GM13977 (cell line): Measurements from ENCODE around the gene ZNF418.

Source experiments
- DNase-seq: peaks from one replicate; pipeline ENCODE4 v3.0.0; 2012; ENCODE audit warnings: low spot score
- in situ Hi-C: fragments of 300-500 bp; cut with MboI; formaldehyde crosslinking; loops from one replicate; pipeline ENCODE4 v1.12.0; 2022; ENCODE audit warnings: low sequenced_read_pairs, low pct_unique_long_range_greater_than_20kb, mixed read lengths, inconsistent platforms; ENCODE audit not compliant: unreplicated experiment
- TF ChIP-seq, protein P1 (sequence below): IDR thresholded peaks from 2 replicates; pipeline ENCODE4 v1.5.1; 2012; ENCODE audit warnings: mild to moderate bottlenecking, control low read depth; ENCODE audit not compliant: insufficient read depth; ENCODE audit errors: extremely low read depth, missing control alignments

The ZNF418 gene

DNA sequence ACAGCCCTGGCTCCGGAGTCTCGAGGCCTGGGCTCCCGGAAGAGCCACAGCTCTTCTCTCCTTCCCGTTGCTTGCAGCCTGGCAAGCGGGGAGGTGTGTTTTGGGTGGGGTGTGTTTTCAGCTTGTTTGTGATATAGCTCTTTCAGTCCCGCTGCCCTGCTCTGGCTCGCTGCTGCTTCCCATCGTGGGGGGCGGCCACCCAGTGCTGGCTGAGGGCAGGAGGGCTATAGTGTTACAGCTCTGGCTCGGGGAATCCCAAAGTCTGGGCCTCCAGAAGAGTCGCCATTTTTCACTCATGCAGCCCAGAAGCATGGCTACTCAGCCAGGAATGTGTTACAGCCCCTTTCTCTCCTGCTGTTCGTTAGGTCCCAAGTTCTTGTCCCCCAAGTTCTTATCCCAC lies 14.5 kb upstream of the ZNF418 start:
- in situ Hi-C loops: no loop called here
- no peak for DNase-seq
- TF ChIP-seq, protein P1, sequence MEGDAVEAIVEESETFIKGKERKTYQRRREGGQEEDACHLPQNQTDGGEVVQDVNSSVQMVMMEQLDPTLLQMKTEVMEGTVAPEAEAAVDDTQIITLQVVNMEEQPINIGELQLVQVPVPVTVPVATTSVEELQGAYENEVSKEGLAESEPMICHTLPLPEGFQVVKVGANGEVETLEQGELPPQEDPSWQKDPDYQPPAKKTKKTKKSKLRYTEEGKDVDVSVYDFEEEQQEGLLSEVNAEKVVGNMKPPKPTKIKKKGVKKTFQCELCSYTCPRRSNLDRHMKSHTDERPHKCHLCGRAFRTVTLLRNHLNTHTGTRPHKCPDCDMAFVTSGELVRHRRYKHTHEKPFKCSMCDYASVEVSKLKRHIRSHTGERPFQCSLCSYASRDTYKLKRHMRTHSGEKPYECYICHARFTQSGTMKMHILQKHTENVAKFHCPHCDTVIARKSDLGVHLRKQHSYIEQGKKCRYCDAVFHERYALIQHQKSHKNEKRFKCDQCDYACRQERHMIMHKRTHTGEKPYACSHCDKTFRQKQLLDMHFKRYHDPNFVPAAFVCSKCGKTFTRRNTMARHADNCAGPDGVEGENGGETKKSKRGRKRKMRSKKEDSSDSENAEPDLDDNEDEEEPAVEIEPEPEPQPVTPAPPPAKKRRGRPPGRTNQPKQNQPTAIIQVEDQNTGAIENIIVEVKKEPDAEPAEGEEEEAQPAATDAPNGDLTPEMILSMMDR: no peak

DNA sequence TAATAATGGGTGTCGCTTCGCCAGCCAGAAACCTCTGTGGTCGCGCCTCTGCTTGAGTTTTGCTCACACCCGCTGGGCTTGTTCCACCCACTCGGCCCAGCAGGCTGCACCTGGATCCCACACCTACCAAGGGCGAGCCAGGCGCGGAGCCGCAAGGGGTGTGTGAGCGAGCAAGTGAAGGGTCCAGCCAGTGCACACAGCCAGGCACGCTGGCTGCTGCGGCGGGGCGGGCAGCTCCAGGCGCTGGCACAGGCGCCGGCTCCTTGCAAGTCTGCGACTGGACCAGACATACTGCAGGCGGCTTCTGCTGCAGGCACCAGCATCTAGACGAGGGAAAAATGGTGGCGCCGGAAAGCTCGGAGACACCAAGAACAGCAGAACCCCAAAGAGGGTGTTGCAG lies 14.1 kb upstream of the ZNF418 start:
- TF ChIP-seq, protein P1: no peak
- in situ Hi-C loops: no loop called here
- DNase-seq: no peak

GRCh38 chr19:57947419-57948134 lies 12.4 kb upstream of the ZNF418 start, which contains the start of gene ZNF256:
TSS of gene ZNF256 (minus strand) at chr19:57947706. CDS start at chr19:57947474, 232 bp downstream.
- in situ Hi-C loops: no loop called here
- peak; percentile 93 for DNase-seq
- TF ChIP-seq, protein P1: peak; percentile 57

DNA sequence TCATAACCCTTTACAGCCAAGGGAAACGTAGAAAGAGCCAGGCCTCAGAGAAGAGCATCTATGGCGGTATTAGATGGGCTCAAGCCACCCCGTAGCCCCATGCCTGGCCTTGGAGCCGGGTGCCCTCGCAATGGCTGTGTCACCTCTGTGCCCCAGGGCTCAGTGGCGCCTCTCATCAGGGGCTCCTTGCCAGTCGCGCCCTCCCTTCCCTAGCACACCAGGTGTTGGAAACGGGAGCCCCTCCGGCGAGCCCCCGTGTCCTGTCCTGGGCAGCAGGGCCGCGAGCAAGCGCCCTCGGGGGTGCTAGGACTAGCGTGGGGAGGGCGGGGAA lies 11.9 kb upstream of the ZNF418 start:
- no peak for DNase-seq
- TF ChIP-seq, protein P1: no peak

DNA sequence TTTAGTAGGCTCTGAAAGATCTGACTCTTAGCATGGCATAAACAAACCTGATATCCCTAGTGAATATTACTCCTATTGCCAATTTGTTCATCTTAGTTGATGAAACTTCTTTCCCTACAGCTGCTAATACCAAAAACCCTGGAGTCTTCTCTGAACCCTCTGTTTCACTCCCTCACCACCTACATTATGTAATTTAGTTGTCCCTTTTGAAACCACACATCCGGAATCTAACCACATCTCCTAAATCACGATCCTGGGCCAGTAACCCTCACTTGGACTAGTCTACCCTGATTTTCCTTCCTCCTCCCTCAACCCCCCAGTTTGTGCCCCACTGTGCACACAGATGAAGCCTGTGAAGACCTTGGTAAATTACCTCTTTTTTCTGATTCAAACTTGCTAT lies 11.1 kb upstream of the ZNF418 start:
- in situ Hi-C loops: no loop called here
- DNase-seq: no peak

More for the DNA sequence above, 11.9 kb upstream of the ZNF418 start:
- in situ Hi-C loops: no loop called here

GRCh38 chr19:57941593-57941992 lies 6.4 kb upstream of the ZNF418 start:
- in situ Hi-C loops: no loop called here
- DNase-seq: no peak
- TF ChIP-seq, protein P1: no peak

More for the DNA sequence above, 11.1 kb upstream of the ZNF418 start:
- TF ChIP-seq, protein P1: no peak
